Measurements from ENCODE around the gene PRKCI. TPM values are rescaled to one million over a fixed set of nuclear protein-coding genes. Genes with fewer than 3 reads are reported as not detected.
"Not testable (repeated sequence)": the region's sequence is repeated elsewhere in the genome, so short reads cannot be mapped to it uniquely, and the experiment has no call there.

Gene PRKCI
- total RNA-seq, 1 experiment from 2014 or later: 37.4 TPM

DNA sequence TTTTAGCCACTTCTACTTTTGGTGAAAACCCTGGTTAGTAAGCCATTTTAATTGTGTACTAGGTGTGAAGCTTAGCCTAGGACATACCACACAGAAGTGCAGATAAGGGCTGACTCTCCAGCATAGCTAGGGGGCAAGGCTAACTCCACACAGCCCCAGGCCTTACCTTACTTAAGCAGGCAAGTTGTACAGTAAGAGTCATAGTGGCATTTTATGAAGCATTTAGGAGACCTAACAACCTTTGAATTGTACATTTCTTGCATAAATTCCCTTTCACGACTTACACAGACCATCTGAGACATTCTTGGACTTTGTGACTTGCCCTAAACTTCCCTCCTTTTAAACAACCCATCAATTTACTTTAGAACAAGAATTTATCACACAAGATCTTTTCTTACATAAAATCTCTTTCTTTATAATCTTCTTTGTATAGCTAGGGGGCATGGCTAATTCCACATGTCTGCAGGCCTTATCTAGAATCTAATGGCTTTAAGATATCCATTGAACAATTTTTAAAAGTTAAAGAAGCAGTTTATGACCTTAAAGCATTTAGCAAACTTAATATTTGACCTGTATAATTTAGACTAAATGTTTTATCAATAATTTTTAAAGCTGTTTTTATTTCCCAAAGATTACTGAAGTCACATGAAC lies 116.6 kb downstream of the PRKCI start:
- no peak for DNase-seq (ENCODE audit: low spot score)

- DNase-seq (ENCODE audit: low spot score): not testable (repeated sequence)
These were observed 120.0 kb downstream of the PRKCI start for GRCh38 chr3:170342273-170342672.

GRCh38 chr3:170343859-170344258 lies 121.6 kb downstream of the PRKCI start:
- not testable (repeated sequence) for DNase-seq (ENCODE audit: low spot score)

GRCh38 chr3:170344971-170345370 lies 122.7 kb downstream of the PRKCI start:
- DNase-seq (ENCODE audit: low spot score): no peak

- DNase-seq (ENCODE audit: low spot score): no peak
These were observed 124.5 kb downstream of the PRKCI start for GRCh38 chr3:170346481-170347392.

DNA sequence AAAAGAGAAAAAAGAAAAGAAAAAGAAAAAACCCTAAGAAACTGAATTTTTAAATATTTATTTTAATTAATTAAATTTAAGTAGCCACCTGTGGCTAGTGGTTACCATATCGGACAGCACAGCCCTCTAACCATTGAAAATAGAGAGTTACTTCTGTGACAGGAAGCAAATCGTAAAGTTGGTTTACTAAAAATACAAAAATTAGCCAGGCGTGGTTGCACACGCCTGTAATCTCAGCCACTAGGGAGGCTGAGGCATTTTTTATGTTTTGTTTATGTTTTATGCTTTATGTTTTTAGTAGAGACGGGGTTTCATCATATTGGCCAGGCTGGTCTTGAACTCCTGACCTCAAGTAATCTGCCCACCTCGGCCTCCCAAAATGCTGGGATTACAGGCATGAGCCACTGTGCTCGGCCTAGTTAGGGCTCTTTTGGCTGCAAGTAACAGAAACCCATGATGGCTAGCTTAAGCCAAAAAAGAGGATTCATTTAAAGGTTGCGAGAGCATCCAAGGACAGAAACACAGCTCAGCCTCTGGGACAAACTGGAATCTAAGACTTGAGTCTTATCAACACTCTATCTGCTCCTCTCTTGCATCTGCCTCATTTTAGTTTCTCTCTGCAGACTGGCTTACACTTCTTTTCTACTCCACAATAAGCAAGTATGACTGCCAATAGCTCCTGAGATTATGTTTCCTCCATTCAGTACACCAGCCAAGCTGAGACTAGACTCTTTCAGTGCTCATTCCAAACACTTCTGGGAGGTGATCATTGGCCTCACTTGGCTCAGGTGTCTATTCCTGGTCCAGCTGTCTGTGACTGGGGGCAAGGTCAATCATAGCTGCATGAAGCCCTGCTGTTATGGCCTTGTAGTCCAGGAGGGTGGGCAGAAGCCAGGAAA lies 128.5 kb downstream of the PRKCI start:
- no peak for DNase-seq (ENCODE audit: low spot score)

DNA sequence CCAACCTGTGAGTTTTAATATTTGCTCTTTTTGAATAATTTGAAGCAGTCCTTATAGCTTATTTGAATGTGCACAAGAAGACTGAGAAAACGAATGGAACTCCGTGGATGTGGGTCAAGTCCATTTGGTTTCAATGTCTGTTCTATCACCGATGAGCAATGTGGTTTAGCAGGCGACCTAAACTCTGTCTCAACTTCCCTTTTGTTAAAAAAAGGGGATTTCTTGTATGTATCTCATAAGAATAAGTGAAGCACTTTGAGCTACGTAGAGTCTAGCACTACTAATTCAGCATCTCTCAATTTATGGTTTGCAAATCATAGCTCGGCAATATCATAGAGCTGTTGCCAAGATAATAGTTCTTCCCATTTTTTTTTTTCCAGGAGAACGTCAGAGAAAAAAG lies 130.7 kb downstream of the PRKCI start:
- DNase-seq (ENCODE audit: low spot score): no peak

DNA sequence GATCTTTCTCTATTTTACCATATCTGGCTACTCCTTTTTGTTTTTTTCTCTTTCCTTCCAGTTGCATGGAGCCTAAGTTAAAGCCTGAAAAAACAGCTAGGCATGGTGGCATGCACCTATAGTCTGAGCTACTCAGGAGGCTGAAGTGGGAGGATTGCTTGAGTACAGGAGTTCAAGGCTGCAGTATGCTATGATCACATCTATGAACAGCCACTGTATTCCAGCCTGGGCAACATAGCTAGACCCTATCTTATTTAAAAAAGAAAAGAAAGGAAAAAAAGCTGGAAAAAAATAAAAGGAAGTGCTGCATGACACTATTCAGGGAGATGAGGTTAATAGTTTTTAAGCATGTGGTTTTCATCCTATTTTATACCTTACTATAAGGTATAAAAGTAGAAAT lies 131.3 kb downstream of the PRKCI start:
- DNase-seq (ENCODE audit: low spot score): no peak

DNA sequence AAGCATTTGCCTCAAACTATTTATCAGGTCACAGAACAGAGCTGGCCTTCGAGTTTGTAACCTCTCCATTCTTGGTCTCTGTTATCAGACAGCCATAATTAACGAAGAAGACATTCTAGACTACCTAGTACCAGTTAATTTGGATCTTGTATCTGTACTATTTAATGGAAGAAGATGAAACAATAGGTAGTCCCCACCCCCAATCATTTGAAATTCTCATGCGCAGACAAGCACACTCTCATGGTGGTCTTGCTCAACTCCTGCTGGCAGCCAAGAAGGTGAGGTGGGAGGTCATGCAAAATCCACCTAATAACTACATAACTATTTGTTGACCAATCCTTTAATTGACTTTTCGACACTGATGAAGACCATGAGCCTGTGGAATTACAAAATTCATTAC lies 132.5 kb downstream of the PRKCI start:
- no peak for DNase-seq (ENCODE audit: low spot score)

Small RNAs within 50 kb of the gene (small RNA-seq; reads per million reads assigned to genes)
- not detected for gene RF00019

Other genes with a start within 250 kb of the PRKCI start
- 21.2 and 32.1 TPM in 2 replicates for gene GPR160, start 184.4 kb upstream of the PRKCI start, total RNA-seq (2014; rRNA removed; shearing (Covaris generic))
- gene PHC3, start 40.7 kb upstream of the PRKCI start, total RNA-seq (2014; rRNA removed; shearing (Covaris generic)): 8.8 and 10.7 TPM in 2 replicates
- gene SKIL, start 135.3 kb downstream of the PRKCI start, total RNA-seq (2014; rRNA removed; shearing (Covaris generic)): 51.7 and 54.2 TPM in 2 replicates
- gene CLDN11, start 196.4 kb downstream of the PRKCI start, total RNA-seq (2014; rRNA removed; shearing (Covaris generic)): 0.56 and 0.63 TPM in 2 replicates

All from HT-29 (cell line).